ENCODE data around the gene COPS8.

DNA sequence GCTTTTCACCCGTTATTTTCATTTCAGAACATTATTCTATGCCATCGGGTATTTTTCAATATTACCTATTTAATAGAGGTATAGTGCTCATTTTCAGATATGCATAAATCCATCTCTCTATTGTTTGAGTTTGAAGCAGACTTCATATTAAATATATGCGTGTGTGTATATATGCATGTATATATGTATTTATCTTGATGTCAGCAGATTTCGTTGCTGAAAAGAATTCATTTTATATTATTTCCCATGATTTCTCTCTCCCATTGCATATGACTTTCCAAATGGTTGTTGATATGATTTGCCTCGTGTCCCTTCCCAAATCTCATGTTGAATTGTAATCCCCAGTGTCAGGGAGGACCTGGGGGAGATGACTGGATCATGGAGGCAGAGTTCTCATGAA, 28.6 kb upstream of the COPS8 start:
- TF ChIP-seq ZBTB43 (CRISPR knock-in tag; IDR thresholded peaks at IDR 0.05) (no peak), CREB1 (CRISPR knock-in tag; IDR thresholded peaks at IDR 0.05) (no peak), TEAD4 (CRISPR knock-in tag; IDR thresholded peaks at IDR 0.05) (no peak), GABPB1 (CRISPR knock-in tag; IDR thresholded peaks at IDR 0.05) (no peak), ATF3 (CRISPR knock-in tag; conservative IDR thresholded peaks at IDR 0.05) (no peak), ZNF263 (CRISPR knock-in tag; IDR thresholded peaks at IDR 0.05; ENCODE audit: low read depth) (no peak), NR2C2 (CRISPR knock-in tag; IDR thresholded peaks at IDR 0.05) (no peak), USF2 (CRISPR knock-in tag; IDR thresholded peaks at IDR 0.05) (no peak)
- TF ChIP-seq, protein P1, sequence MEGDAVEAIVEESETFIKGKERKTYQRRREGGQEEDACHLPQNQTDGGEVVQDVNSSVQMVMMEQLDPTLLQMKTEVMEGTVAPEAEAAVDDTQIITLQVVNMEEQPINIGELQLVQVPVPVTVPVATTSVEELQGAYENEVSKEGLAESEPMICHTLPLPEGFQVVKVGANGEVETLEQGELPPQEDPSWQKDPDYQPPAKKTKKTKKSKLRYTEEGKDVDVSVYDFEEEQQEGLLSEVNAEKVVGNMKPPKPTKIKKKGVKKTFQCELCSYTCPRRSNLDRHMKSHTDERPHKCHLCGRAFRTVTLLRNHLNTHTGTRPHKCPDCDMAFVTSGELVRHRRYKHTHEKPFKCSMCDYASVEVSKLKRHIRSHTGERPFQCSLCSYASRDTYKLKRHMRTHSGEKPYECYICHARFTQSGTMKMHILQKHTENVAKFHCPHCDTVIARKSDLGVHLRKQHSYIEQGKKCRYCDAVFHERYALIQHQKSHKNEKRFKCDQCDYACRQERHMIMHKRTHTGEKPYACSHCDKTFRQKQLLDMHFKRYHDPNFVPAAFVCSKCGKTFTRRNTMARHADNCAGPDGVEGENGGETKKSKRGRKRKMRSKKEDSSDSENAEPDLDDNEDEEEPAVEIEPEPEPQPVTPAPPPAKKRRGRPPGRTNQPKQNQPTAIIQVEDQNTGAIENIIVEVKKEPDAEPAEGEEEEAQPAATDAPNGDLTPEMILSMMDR (IDR thresholded peaks at IDR 0.05): no peak
- TF ChIP-seq, protein P2, sequence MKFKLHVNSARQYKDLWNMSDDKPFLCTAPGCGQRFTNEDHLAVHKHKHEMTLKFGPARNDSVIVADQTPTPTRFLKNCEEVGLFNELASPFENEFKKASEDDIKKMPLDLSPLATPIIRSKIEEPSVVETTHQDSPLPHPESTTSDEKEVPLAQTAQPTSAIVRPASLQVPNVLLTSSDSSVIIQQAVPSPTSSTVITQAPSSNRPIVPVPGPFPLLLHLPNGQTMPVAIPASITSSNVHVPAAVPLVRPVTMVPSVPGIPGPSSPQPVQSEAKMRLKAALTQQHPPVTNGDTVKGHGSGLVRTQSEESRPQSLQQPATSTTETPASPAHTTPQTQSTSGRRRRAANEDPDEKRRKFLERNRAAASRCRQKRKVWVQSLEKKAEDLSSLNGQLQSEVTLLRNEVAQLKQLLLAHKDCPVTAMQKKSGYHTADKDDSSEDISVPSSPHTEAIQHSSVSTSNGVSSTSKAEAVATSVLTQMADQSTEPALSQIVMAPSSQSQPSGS (CRISPR knock-in tag; IDR thresholded peaks at IDR 0.05; ENCODE audit: borderline replicate concordance, low read depth): no peak
- TF ChIP-seq, protein P3, sequence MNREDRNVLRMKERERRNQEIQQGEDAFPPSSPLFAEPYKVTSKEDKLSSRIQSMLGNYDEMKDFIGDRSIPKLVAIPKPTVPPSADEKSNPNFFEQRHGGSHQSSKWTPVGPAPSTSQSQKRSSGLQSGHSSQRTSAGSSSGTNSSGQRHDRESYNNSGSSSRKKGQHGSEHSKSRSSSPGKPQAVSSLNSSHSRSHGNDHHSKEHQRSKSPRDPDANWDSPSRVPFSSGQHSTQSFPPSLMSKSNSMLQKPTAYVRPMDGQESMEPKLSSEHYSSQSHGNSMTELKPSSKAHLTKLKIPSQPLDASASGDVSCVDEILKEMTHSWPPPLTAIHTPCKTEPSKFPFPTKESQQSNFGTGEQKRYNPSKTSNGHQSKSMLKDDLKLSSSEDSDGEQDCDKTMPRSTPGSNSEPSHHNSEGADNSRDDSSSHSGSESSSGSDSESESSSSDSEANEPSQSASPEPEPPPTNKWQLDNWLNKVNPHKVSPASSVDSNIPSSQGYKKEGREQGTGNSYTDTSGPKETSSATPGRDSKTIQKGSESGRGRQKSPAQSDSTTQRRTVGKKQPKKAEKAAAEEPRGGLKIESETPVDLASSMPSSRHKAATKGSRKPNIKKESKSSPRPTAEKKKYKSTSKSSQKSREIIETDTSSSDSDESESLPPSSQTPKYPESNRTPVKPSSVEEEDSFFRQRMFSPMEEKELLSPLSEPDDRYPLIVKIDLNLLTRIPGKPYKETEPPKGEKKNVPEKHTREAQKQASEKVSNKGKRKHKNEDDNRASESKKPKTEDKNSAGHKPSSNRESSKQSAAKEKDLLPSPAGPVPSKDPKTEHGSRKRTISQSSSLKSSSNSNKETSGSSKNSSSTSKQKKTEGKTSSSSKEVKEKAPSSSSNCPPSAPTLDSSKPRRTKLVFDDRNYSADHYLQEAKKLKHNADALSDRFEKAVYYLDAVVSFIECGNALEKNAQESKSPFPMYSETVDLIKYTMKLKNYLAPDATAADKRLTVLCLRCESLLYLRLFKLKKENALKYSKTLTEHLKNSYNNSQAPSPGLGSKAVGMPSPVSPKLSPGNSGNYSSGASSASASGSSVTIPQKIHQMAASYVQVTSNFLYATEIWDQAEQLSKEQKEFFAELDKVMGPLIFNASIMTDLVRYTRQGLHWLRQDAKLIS (CRISPR knock-in tag; IDR thresholded peaks at IDR 0.05; ENCODE audit: borderline replicate concordance): no peak

All from WTC11 (cell line).